ENCODE data around the gene TNPO2. TPM values are rescaled to one million over a fixed set of nuclear protein-coding genes. Genes with fewer than 3 reads are reported as not detected.

Gene TNPO2
- total and polyA plus RNA-seq, 2 of the 13 experiments (the other 11 are each of a cell fraction or from before 2014, with no cell fraction given) = 31.7 to 61.0 TPM

- TF ChIP-seq POLR2AphosphoS5 (IDR thresholded peaks at IDR 0.05; ENCODE audit: low read depth, low read length) (peak; percentile 59), ZNF891 (CRISPR knock-in tag; IDR thresholded peaks at IDR 0.05) (no peak), ZNF501 (CRISPR knock-in tag; IDR thresholded peaks at IDR 0.05) (0 out of 2 replicates have a peak, but pooled peaks have one; percentile 11), KDM4B (CRISPR knock-in tag; IDR thresholded peaks at IDR 0.05) (no peak), SMAD9 (CRISPR knock-in tag; IDR thresholded peaks at IDR 0.05) (no peak), ARNT2 (CRISPR knock-in tag; IDR thresholded peaks at IDR 0.05; ENCODE audit: low read depth) (no peak; the same call in 1 of the 2 replicates), SMAD3 (CRISPR knock-in tag; IDR thresholded peaks at IDR 0.05) (no peak), ZNF777 (CRISPR knock-in tag; IDR thresholded peaks at IDR 0.05) (peak; percentile 43; the same call in 1 of the 2 replicates), ZBTB39 (CRISPR knock-in tag; IDR thresholded peaks at IDR 0.05) (no peak), NCOA1 (CRISPR knock-in tag; IDR thresholded peaks at IDR 0.05) (no peak), ZNF597 (CRISPR knock-in tag; IDR thresholded peaks at IDR 0.05) (no peak), ZFP36 (IDR thresholded peaks at IDR 0.05; ENCODE audit: borderline replicate concordance, low read depth, low read length, partially characterized antibody) (no peak), SRSF9 (IDR thresholded peaks at IDR 0.05; ENCODE audit: borderline replicate concordance, insufficient read depth, low read depth, low read length, poor library complexity, severe bottlenecking) (no peak), RELA (CRISPR knock-in tag; IDR thresholded peaks at IDR 0.05) (no peak), ZNF431 (CRISPR knock-in tag; IDR thresholded peaks at IDR 0.05; ENCODE audit: borderline replicate concordance, low read depth) (no peak), TAF1 (CRISPR knock-in tag; IDR thresholded peaks at IDR 0.05) (peak; percentile 71), MYPOP (CRISPR knock-in tag; IDR thresholded peaks at IDR 0.05) (peak; percentile 67; the same call in 1 of the 2 replicates)
- TF ChIP-seq, protein P1, sequence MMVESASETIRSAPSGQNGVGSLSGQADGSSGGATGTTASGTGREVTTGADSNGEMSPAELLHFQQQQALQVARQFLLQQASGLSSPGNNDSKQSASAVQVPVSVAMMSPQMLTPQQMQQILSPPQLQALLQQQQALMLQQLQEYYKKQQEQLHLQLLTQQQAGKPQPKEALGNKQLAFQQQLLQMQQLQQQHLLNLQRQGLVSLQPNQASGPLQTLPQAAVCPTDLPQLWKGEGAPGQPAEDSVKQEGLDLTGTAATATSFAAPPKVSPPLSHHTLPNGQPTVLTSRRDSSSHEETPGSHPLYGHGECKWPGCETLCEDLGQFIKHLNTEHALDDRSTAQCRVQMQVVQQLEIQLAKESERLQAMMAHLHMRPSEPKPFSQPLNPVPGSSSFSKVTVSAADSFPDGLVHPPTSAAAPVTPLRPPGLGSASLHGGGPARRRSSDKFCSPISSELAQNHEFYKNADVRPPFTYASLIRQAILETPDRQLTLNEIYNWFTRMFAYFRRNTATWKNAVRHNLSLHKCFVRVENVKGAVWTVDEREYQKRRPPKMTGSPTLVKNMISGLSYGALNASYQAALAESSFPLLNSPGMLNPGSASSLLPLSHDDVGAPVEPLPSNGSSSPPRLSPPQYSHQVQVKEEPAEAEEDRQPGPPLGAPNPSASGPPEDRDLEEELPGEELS (CRISPR knock-in tag; IDR thresholded peaks at IDR 0.05) = 0 out of 2 replicates have a peak, but pooled peaks have one; percentile 14
- TF ChIP-seq, protein P2, sequence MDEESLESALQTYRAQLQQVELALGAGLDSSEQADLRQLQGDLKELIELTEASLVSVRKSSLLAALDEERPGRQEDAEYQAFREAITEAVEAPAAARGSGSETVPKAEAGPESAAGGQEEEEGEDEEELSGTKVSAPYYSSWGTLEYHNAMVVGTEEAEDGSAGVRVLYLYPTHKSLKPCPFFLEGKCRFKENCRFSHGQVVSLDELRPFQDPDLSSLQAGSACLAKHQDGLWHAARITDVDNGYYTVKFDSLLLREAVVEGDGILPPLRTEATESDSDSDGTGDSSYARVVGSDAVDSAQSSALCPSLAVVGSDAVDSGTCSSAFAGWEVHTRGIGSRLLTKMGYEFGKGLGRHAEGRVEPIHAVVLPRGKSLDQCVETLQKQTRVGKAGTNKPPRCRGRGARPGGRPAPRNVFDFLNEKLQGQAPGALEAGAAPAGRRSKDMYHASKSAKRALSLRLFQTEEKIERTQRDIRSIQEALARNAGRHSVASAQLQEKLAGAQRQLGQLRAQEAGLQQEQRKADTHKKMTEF (CRISPR knock-in tag; IDR thresholded peaks at IDR 0.05) = peak; percentile 45
- TF ChIP-seq, protein P3, sequence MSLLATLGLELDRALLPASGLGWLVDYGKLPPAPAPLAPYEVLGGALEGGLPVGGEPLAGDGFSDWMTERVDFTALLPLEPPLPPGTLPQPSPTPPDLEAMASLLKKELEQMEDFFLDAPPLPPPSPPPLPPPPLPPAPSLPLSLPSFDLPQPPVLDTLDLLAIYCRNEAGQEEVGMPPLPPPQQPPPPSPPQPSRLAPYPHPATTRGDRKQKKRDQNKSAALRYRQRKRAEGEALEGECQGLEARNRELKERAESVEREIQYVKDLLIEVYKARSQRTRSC (CRISPR knock-in tag; IDR thresholded peaks at IDR 0.05; ENCODE audit: low read depth) = no peak
Measured at GRCh38 chr19:12736995-12737834, 13.5 kb upstream of the TNPO2 start, which contains the start of gene GET3 (continued).
